Measurements from ENCODE around the gene TNPO1.

Gene TNPO1

GRCh38 chr5:72830362-72830761 lies 13.9 kb downstream of the TNPO1 start:
- no peak for TF ChIP-seq CTCF (conservative IDR thresholded peaks at IDR 0.05; ENCODE audit: low read depth)
- ChIA-PET POLR2A (ENCODE audit: low non-redundant PET) (interaction anchor here (0.5 kb wide), 1 partner anchor 67 kb away, joined by 6 read pairs; no protein-coding TSS in a partner anchor), CTCF (interaction anchor here (0.5 to 1.6 kb wide), 2 partner anchors 11 to 71 kb away, joined by 4 read pairs; no protein-coding TSS in a partner anchor)
- no peak overlapping the region for H3K27ac ChIP-seq
- no peak for DNase-seq (ENCODE audit: low spot score)

GRCh38 chr5:72831685-72832084 lies 15.2 kb downstream of the TNPO1 start:
- no peak overlapping the region for H3K27ac ChIP-seq
- no peak for DNase-seq (ENCODE audit: low spot score)
- ChIA-PET POLR2A (ENCODE audit: low non-redundant PET) (no interaction called here), CTCF (no interaction called here)
- TF ChIP-seq CTCF (conservative IDR thresholded peaks at IDR 0.05; ENCODE audit: low read depth): no peak

- no peak overlapping the region for H3K27ac ChIP-seq
- ChIA-PET POLR2A (ENCODE audit: low non-redundant PET) (no interaction called here), CTCF (no interaction called here)
- no peak for DNase-seq (ENCODE audit: low spot score)
- no peak for TF ChIP-seq CTCF (conservative IDR thresholded peaks at IDR 0.05; ENCODE audit: low read depth)
Observed at GRCh38 chr5:72834924-72835323, 18.5 kb downstream of the TNPO1 start.

GRCh38 chr5:72835633-72836032 lies 19.2 kb downstream of the TNPO1 start:
- no peak overlapping the region for H3K27ac ChIP-seq
- POLR2A ChIA-PET (ENCODE audit: low non-redundant PET): no interaction called here
- TF ChIP-seq CTCF (conservative IDR thresholded peaks at IDR 0.05; ENCODE audit: low read depth): no peak
- DNase-seq (ENCODE audit: low spot score): no peak
- CTCF ChIA-PET: interaction anchor here (0.6 to 1.3 kb wide), 2 partner anchors 18 to 401 kb away, joined by 3 to 4 read pairs; no protein-coding TSS in a partner anchor

GRCh38 chr5:72836810-72837209 lies 20.3 kb downstream of the TNPO1 start:
- CTCF ChIA-PET: interaction anchor here (0.5 to 1.3 kb wide), 3 partner anchors 19 to 880 kb away, joined by 3 to 5 read pairs (median 3); no protein-coding TSS in a partner anchor

GRCh38 chr5:72837524-72838096 lies 21.1 kb downstream of the TNPO1 start:
- ChIA-PET CTCF (interaction anchor here (0.9 kb wide), 1 partner anchor 482 kb away, joined by 3 read pairs; no protein-coding TSS in a partner anchor), POLR2A (ENCODE audit: low non-redundant PET) (interaction anchor here (1.4 kb wide), 1 partner anchor 11 kb away, joined by 3 read pairs; no protein-coding TSS in a partner anchor)
- no peak for TF ChIP-seq CTCF (conservative IDR thresholded peaks at IDR 0.05; ENCODE audit: low read depth)
- no peak overlapping the region for H3K27ac ChIP-seq
- DNase-seq (ENCODE audit: low spot score): no peak

More at GRCh38 chr5:72836810-72837209, 20.3 kb downstream of the TNPO1 start:
- DNase-seq (ENCODE audit: low spot score): no peak
- H3K27ac ChIP-seq: no peak overlapping the region
- TF ChIP-seq CTCF (conservative IDR thresholded peaks at IDR 0.05; ENCODE audit: low read depth): no peak
- POLR2A ChIA-PET (ENCODE audit: low non-redundant PET): no interaction called here
